KMS-11 (cell line): ENCODE results near the gene MT1M.
"Not testable (repeated sequence)": the region's sequence is repeated elsewhere in the genome, so short reads cannot be mapped to it uniquely, and the experiment has no call there.

Source experiments
- H2AFZ ChIP-seq: fragments of 200-600 bp; sonication (generic); 2 replicates; pipeline ENCODE4 v1.6.1; 2016; ENCODE audit warnings: antibody characterized with exemption, mixed run types, low read depth
- H3K27ac ChIP-seq: fragments of 200-600 bp; sonication (generic); 2 replicates; pipeline ENCODE4 v1.6.1; 2016; ENCODE audit warnings: mild to moderate bottlenecking, mixed run types
- H3K27me3 ChIP-seq: fragments of 200-600 bp; sonication (generic); 2 replicates; pipeline ENCODE4 v1.6.1; 2017; ENCODE audit warnings: mild to moderate bottlenecking, low read depth, mixed run types, moderate library complexity; ENCODE audit not compliant: insufficient read depth
- H3K36me3 ChIP-seq: fragments of 200-600 bp; sonication (generic); 2 replicates; pipeline ENCODE4 v1.6.1; 2017; ENCODE audit warnings: mild to moderate bottlenecking, mixed run types; ENCODE audit not compliant: insufficient read depth
- H3K4me1 ChIP-seq: fragments of 200-600 bp; sonication (generic); 2 replicates; pipeline ENCODE4 v1.6.1; 2016; ENCODE audit warnings: mild to moderate bottlenecking, low read depth, mixed run types; ENCODE audit not compliant: poor library complexity, severe bottlenecking
- H3K4me2 ChIP-seq: fragments of 200-600 bp; sonication (generic); 2 replicates; pipeline ENCODE4 v1.7.0; 2016; ENCODE audit warnings: mild to moderate bottlenecking, mixed run types
- H3K4me3 ChIP-seq: fragments of 200-600 bp; sonication (generic); IDR thresholded peaks from 2 replicates; pipeline ENCODE4 v1.6.1; 2017; ENCODE audit warnings: low read depth, low read length, mixed read lengths; ENCODE audit not compliant: insufficient read depth
- H3K79me2 ChIP-seq: fragments of 200-600 bp; sonication (generic); 2 replicates; pipeline ENCODE4 v1.6.1; 2016; ENCODE audit warnings: low read depth, mixed run types; ENCODE audit not compliant: insufficient read depth
- H3K9ac ChIP-seq: fragments of 200-600 bp; sonication (generic); 2 replicates; pipeline ENCODE4 v1.6.1; 2016; ENCODE audit warnings: mild to moderate bottlenecking, mixed run types
- H4K20me1 ChIP-seq: fragments of 200-600 bp; sonication (generic); 2 replicates; pipeline ENCODE4 v1.6.1; 2016; ENCODE audit warnings: mild to moderate bottlenecking, mixed run types; ENCODE audit not compliant: insufficient read depth
- TF ChIP-seq, protein P1 (sequence below): fragments of 200-600 bp; sonication (generic); conservative IDR thresholded peaks from 2 replicates; pipeline ENCODE4 v1.6.1; 2017; ENCODE audit warnings: low read depth, mild to moderate bottlenecking, antibody characterized with exemption, low read length, moderate library complexity, mixed read lengths

The MT1M gene

GRCh38 chr16:56658327-56658875, 25.9 kb downstream of the MT1M start:
- Histone ChIP-seq H3K4me1 (no peaks in the 10 kb centered on the region), H2AFZ (peak overlapping the region; percentile 26; the same call in 1 of the 2 replicates), H3K27me3 (no peaks in the 10 kb centered on the region), H3K4me2 (no peak overlapping the region), H3K9ac (no peak overlapping the region), H3K4me3 (no peak overlapping the region), H3K79me2 (no peaks in the 10 kb centered on the region), H3K36me3 (no peaks in the 10 kb centered on the region), H4K20me1 (no peaks in the 10 kb centered on the region), H3K27ac (no peak overlapping the region)
- TF ChIP-seq, protein P1, sequence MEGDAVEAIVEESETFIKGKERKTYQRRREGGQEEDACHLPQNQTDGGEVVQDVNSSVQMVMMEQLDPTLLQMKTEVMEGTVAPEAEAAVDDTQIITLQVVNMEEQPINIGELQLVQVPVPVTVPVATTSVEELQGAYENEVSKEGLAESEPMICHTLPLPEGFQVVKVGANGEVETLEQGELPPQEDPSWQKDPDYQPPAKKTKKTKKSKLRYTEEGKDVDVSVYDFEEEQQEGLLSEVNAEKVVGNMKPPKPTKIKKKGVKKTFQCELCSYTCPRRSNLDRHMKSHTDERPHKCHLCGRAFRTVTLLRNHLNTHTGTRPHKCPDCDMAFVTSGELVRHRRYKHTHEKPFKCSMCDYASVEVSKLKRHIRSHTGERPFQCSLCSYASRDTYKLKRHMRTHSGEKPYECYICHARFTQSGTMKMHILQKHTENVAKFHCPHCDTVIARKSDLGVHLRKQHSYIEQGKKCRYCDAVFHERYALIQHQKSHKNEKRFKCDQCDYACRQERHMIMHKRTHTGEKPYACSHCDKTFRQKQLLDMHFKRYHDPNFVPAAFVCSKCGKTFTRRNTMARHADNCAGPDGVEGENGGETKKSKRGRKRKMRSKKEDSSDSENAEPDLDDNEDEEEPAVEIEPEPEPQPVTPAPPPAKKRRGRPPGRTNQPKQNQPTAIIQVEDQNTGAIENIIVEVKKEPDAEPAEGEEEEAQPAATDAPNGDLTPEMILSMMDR = no peak

DNA sequence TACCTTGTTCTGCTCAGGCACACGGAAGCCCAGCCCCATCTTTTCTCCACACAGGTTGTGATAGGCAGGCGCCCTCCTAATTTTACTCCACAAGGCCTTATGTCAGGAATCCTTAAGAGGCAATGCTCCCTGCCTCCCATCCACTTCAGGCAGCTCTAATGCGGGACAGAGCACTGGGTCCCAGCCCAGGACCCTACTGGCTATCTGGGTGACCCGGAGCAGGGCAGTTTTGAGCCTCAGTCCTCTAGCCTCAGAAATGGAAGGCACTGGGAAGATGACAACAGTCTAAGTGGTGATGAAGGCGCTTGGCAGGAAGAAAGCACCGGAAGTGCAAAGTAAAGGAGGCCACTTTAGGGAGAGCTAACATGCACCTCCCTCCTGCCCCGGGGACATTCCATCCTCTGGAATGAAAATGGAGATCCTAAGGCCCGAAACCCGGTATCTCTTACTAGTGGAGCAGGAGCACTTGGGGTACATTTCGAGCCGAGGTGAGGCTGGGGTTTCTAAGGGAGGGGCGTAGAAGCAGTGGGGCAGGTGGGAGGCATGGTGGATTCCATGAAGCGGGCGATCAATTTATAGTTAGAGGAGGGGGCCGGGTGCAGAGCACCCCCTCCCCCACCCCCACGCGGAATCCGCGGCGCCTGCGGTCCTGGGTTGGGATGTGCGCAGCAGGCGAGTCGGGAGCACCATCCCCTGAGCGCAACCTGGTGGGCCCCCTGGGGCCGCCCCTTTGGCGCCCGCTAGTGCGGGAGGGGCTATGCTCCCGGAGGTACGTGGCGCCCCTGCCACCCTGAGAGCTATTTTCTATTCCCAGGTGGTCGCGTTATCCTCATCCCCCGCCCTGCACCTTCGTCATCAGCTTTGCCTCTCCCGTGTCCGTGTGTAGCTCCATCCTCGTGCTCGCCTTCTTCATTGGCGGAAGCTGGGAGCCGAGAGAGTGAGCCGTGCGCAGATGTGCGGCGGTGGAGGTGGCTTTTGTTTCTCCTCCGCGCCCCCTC, 30.2 kb downstream of the MT1M start:
- H2AFZ ChIP-seq = no peak overlapping the region
- no peaks in the 10 kb centered on the region for H3K4me1 ChIP-seq
- H3K27ac ChIP-seq = no peak overlapping the region
- H3K79me2 ChIP-seq = no peaks in the 10 kb centered on the region
- H3K4me2 ChIP-seq = no peak overlapping the region
- no peaks in the 10 kb centered on the region for H3K27me3 ChIP-seq
- H3K36me3 ChIP-seq = no peaks in the 10 kb centered on the region
- TF ChIP-seq, protein P1 = no peak
- no peak overlapping the region for H3K4me3 ChIP-seq
- no peak overlapping the region for H3K9ac ChIP-seq
- no peaks in the 10 kb centered on the region for H4K20me1 ChIP-seq

DNA sequence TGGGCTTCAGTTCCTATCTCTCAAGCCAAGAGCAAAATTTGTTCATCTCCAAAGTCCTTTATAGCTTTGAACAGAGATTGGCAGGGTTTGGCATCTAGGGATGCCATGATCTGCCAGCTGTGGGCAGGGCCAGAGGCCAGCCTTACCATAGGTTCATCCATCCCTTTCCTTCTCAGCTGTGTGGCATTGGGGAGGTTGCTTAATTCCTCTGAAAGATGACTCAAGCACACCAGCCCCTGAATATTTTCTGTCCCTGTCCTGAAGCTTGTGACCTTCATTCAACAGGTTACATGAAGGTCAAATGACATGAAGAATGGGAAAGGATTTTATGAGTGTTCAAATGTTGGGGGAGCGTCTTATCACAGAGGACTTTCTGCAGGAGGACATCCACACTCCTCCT, 32.0 kb downstream of the MT1M start:
- H3K79me2 ChIP-seq = no peaks in the 10 kb centered on the region
- H3K27ac ChIP-seq = no peak overlapping the region
- H3K36me3 ChIP-seq = no peaks in the 10 kb centered on the region
- no peak overlapping the region for H3K9ac ChIP-seq
- no peaks in the 10 kb centered on the region for H4K20me1 ChIP-seq
- no peak overlapping the region for H3K4me3 ChIP-seq
- TF ChIP-seq, protein P1 = no peak
- H3K27me3 ChIP-seq = peaks cover 4% of the 10 kb centered on the region; the same call in 1 of the 2 replicates
- no peak overlapping the region for H3K4me2 ChIP-seq
- no peaks in the 10 kb centered on the region for H3K4me1 ChIP-seq
- H2AFZ ChIP-seq = no peak overlapping the region

DNA sequence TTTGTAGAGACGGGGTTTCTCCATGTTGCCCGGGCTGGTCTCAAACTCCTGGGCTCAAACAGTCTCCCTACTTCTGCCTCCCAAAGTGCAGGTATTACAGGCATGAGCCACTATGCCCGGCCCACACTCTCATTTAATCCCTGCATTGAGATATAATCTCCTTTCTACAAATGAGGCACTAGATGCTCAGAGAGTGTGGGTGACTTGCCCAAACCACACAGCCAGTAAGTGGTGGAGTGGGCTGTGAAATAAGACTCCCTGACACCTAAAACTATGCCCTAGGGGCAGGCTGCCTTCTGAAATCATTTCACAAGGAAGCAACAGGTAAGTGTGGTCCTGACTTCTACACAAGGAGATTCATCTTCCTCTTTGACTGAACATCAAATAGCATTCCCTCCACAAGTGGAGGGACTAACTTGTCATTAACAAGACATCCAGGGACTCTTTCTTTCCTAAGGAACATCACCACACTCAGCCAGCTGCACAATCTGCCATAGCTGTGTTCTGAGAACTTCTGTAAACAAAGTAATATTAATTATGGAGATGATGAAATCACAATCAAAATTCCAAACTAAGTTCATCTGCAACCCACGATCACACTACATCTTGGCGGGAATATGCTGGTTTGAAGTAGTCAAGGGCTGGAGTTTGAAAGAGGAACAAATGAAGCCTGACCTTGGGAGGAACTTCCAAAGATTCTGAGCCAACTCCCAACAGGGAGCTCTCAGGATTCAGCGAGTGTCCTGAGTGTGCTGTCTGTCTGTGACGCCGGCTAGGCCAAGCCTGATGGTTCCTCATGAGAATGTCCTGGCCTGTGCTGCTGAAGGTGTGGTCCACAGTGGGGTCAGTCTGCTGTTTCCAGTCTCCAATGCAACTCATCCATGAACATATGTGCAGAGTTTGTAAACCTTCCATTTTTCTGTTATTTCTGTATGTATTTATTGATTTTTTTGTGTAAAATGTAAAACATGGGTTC, 33.1 kb downstream of the MT1M start:
- not testable (repeated sequence) for H3K4me1 ChIP-seq, H3K4me2 ChIP-seq, H3K4me3 ChIP-seq, H3K9ac ChIP-seq, H3K27ac ChIP-seq, H2AFZ ChIP-seq, H3K36me3 ChIP-seq, H3K27me3 ChIP-seq, H4K20me1 ChIP-seq, H3K79me2 ChIP-seq
